Regular cardiac myocyte (primary cell): ENCODE results near the gene DYNLT2B. TPM values are rescaled to one million over a fixed set of nuclear protein-coding genes. Genes with fewer than 3 reads are reported as not detected.

Experiments used
- total RNA-seq: library from RNA; depleted of rRNA; stranded (reverse); fragments of >200 nt; gene quantifications from 2 replicates; pipeline ENCODE4 v1.2.3, GENCODE V29; 2014

Gene DYNLT2B
- total RNA-seq = 7.0 and 12.5 TPM in 2 replicates

DNA sequence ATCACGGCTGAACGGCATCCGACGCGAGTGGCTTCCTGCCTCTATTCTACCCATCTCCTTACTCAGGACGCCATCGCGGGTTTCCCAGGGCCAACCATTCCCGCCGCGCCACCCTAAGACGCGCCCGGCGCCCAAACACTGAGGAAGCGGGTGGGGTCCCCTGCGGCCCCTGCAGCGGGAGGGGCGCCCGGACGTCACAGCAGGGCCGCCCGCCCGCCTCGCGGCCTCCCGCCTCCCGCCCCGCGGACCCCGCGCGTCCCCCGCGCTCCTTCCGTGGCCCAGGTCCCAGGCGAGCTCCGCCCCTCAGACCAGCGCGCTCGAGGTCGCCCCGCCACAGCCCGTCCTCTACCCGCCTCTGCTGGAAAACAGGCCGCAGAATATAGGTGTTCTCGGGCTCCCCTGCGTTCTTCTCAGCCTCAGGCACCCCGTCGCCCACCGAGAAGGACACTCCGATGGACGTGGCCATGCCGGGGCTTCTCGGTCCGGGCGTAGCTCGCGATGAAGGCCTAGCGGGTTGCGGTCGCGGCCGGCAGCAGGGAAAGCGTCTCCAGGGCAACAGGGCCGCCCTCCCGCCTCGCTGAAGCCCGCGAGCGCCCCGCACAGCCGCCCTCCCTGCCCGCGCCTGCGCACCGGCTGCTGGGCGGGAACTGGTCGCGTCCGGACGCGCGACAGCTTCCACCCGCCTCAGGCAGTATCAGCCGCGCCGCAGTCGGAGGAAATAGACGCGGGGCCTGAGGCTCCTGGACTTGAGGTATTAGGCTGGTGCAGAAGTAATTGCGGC is at the start of gene DYNLT2B:
Gene DYNLT2B (minus strand): TSS at position 554 of the 781 bp plus-strand sequence. CDS start 88 bp downstream, at position 466.

DNA sequence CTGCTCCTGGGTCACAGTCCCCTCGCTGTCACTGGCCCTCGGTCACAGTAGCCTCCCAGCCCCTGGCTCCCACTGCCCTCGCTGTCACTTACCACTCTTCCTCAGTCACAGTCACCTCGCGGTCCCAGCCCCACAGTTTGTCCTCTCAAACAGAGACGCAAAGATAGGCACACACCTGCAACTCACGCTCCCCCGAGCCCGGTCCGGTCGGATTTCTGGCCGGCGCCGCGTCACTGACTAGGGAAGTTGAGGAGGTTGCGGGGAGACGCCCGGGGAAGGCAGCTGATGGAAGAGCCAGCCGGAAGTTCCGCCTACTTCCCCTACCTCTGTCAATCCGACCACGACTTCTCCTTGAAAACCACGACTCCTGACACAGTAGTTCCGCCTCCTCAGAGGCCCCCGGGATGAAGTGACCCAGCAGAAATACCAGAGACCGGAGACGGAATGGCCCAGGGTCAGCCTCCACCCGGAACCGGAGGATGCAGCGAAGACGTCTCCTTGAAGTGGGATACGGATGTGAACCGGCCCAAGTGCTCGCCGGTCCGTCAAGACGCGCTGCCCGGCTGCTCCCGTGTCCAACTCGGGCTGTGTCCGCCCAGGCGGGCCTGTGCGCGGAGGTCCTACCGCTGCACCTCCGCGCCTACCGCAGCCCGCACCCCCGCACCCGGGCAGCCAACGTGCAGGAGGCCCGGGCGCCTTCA is 30.4 kb downstream of the DYNLT2B start, which contains the start of gene PCYT1A:
Gene PCYT1A (minus strand): TSS at position 287 of the 701 bp plus-strand sequence. CDS start 17,195 bp downstream, outside the sequence.

Other genes starting within 250 kb of the DYNLT2B start
- gene TFRC, start 236.2 kb downstream of the DYNLT2B start, total RNA-seq = 226 and 257 TPM in 2 replicates
- not detected in 2 replicates for gene ZDHHC19, start 106.8 kb downstream of the DYNLT2B start, total RNA-seq
- not detected in 2 replicates for gene SLC51A, start 101.7 kb downstream of the DYNLT2B start, total RNA-seq
- gene PCYT1A, start 30.5 kb downstream of the DYNLT2B start, total RNA-seq = 57.8 and 98.3 TPM in 2 replicates
- not detected in 2 replicates for gene TM4SF19, start 20.1 kb upstream of the DYNLT2B start, total RNA-seq
- 14.4 and 18.6 TPM in 2 replicates for gene UBXN7, start 114.2 kb upstream of the DYNLT2B start, total RNA-seq
- 14.7 and 23.0 TPM in 2 replicates for gene RNF168, start 185.5 kb upstream of the DYNLT2B start, total RNA-seq
- 0.19 and 0.28 TPM in 2 replicates for gene SMCO1, start 197.1 kb upstream of the DYNLT2B start, total RNA-seq